Endothelial cell (in vitro differentiated cells): ENCODE results near the gene SYNE4. TPM values are rescaled to one million over a fixed set of nuclear protein-coding genes. Genes with fewer than 3 reads are reported as not detected.

Source experiments
- DNase-seq: peaks from one replicate; pipeline ENCODE4 v3.0.0; 2021; ENCODE audit warnings: low spot score
- H3K27ac Mint-ChIP-seq: one replicate; pipeline ENCODE4 v1.8.0; 2021; ENCODE audit warnings: mixed read lengths, inconsistent platforms; ENCODE audit not compliant: unreplicated experiment
- H3K27me3 Mint-ChIP-seq: one replicate; pipeline ENCODE4 v1.8.0; 2021; ENCODE audit warnings: mild to moderate bottlenecking, moderate library complexity, mixed read lengths, inconsistent platforms; ENCODE audit not compliant: unreplicated experiment
- H3K36me3 Mint-ChIP-seq: one replicate; pipeline ENCODE4 v1.8.0; 2021; ENCODE audit warnings: mild to moderate bottlenecking, low read depth, mixed read lengths, inconsistent platforms; ENCODE audit not compliant: unreplicated experiment
- H3K4me1 Mint-ChIP-seq: one replicate; pipeline ENCODE4 v1.8.0; 2021; ENCODE audit warnings: mild to moderate bottlenecking, mixed read lengths, inconsistent platforms; ENCODE audit not compliant: unreplicated experiment
- H3K4me3 Mint-ChIP-seq: one replicate; pipeline ENCODE4 v1.8.0; 2021; ENCODE audit warnings: mild to moderate bottlenecking, mixed read lengths, inconsistent platforms; ENCODE audit not compliant: unreplicated experiment
- H3K9me3 Mint-ChIP-seq: one replicate; pipeline ENCODE4 v1.8.0; 2021; ENCODE audit warnings: mixed read lengths, inconsistent platforms; ENCODE audit not compliant: unreplicated experiment
- CTCF ChIP-seq: fragments of 200-600 bp; sonication (generic); IDR thresholded peaks from one replicate; pipeline ENCODE4 v1.5.0; 2021; ENCODE audit warnings: antibody characterized with exemption; ENCODE audit not compliant: unreplicated experiment
- total RNA-seq: library from RNA; stranded (reverse); fragmentation: NEBNext Ultra II Directional; extraction: Animal tissue kit (Norgen Biotek cat#: 25700); gene quantifications from one replicate; pipeline ENCODE4 v1.2.1, GENCODE V29; 2021; ENCODE audit not compliant: unreplicated experiment

The SYNE4 gene
- total RNA-seq, 1 donor from 2014 or later: 4.5 TPM

DNA sequence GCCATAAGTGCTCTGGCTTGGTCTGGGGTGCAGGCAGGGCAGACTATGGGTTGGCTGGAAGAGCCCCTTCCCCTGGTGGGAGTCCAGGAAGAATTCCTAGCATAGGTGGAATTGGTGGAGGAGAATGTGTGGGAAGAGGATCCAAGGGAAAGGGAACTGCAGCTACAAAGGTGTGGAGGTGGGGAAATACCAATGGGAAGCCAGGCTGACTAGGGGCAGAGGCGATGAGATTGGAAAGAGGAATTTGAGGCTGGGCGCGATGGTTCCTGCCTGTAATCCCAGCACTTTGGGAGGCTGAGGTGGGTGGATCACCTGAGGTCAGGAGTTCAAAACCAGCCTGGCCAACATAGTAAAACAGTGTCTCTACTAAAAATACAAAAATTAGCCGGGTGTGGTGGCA, 18.5 kb downstream of the SYNE4 start:
- TF ChIP-seq CTCF: no peak
- Mint-ChIP-seq H3K27ac (no peak overlapping the region), H3K27me3 (peaks cover 15% of the 10 kb centered on the region), H3K4me3 (no peak overlapping the region), H3K4me1 (no peaks in the 10 kb centered on the region), H3K9me3 (no peaks in the 10 kb centered on the region), H3K36me3 (peaks cover 4% of the 10 kb centered on the region)
- no peak for DNase-seq

DNA sequence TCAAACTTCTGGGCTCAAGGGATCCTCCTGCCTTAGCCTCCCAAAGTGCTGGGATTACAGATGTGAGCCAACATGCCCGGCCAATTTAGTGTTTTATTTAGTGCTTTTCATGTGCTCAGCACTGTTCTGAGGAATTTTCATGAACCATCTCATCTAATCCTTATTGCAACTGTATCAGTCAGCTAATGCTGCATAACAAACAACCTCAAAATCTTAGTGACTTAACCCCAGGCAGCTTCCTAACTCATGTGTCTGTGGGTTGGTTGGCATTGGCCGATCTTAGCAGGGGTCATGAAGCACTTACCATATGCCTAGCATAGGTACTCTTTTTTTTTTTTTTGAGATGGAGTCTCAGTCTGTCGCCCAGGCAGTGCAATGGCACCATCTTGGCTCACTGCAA, 19.8 kb downstream of the SYNE4 start:
- Mint-ChIP-seq H3K9me3 (no peaks in the 10 kb centered on the region), H3K4me1 (no peaks in the 10 kb centered on the region), H3K4me3 (no peak overlapping the region), H3K27me3 (peaks cover 15% of the 10 kb centered on the region), H3K27ac (no peak overlapping the region), H3K36me3 (peaks cover 4% of the 10 kb centered on the region)
- TF ChIP-seq CTCF: no peak
- DNase-seq: no peak

- Mint-ChIP-seq H3K27me3 (peaks cover 17% of the 10 kb centered on the region), H3K4me1 (no peaks in the 10 kb centered on the region), H3K36me3 (peaks cover 4% of the 10 kb centered on the region), H3K27ac (no peak overlapping the region), H3K4me3 (no peak overlapping the region), H3K9me3 (no peaks in the 10 kb centered on the region)
- no peak for DNase-seq
- TF ChIP-seq CTCF: no peak
Measured at GRCh38 chr19:35987571-35987896, 21.1 kb downstream of the SYNE4 start.

DNA sequence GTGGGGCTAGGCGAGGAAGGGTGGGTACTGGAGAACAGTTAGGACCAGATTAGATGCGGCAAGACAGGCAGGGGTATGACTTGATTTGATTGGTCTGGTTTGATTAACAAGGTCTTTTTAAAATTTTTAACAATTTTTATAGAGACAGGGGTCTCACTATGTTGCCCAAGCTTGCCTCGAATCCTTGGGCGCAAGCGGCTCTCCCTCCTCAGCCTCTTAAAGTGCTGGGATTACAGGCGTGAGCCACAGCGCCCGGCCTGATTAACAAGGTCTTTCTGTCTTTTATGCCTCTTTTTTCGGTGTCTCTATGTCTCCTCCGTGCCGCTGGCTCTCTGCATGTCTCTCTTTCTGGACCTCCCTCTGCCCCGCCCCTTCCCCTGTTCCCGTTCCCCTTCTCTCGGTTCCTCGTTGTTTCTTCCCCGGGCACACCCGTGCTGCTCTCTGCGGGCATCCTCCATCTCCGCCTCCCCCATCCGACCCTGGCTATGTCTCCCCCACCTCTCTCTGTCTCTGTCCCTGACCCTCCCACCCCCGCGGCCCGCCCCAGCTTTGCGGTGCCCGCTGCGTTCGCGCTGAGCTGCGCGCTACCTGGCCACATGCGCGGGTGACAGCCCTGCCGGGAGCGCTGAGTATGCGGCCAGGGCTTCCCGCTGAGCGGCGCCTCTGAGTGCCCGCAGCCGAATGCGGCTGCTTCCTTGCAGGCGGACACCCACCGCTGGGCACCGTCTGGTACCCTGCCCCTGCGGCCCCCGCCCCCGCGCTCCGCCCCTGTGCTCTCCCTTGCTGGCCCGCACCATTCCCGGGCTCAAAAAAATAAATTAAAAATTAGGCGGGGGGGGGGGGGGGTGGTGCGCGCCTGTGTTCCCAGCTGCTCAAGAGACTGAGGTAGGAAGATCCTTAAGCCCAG, 21.7 kb downstream of the SYNE4 start:
- DNase-seq: peak; percentile 38
- H3K4me3 Mint-ChIP-seq: peak overlapping the region; percentile 83
- no peak overlapping the region for H3K27ac Mint-ChIP-seq
- no peak for TF ChIP-seq CTCF
- no peaks in the 10 kb centered on the region for H3K4me1 Mint-ChIP-seq
- H3K36me3 Mint-ChIP-seq: peaks cover 4% of the 10 kb centered on the region
- peaks cover 17% of the 10 kb centered on the region for H3K27me3 Mint-ChIP-seq
- H3K9me3 Mint-ChIP-seq: no peaks in the 10 kb centered on the region

DNA sequence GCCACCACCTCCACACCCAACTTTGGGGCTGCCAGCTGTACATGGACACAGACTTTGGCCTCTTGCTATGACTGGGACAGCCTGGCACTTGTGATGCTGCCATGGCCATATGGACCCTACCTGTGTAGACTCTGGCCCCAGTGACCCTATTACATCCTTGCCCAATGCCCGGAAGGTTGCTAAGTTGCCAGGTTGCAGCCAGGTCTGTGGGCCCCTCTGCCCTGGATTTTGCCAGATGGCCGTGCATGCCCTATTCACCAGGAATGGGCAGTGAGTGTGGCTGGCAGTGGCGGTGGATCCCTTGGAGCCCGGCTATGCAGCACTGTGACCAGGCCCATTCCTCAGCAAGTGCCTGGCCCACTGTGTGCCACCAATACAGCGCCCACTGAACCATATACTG, 22.5 kb downstream of the SYNE4 start:
- peak overlapping the region; percentile 31 for H3K4me3 Mint-ChIP-seq
- no peaks in the 10 kb centered on the region for H3K9me3 Mint-ChIP-seq
- no peaks in the 10 kb centered on the region for H3K4me1 Mint-ChIP-seq
- H3K36me3 Mint-ChIP-seq: peaks cover 4% of the 10 kb centered on the region
- no peak overlapping the region for H3K27ac Mint-ChIP-seq
- TF ChIP-seq CTCF: no peak
- H3K27me3 Mint-ChIP-seq: peaks cover 17% of the 10 kb centered on the region
- no peak for DNase-seq
